Prostate gland (tissue), 2 donors: ENCODE measurements around the gene CHST8.

Experiments
- CTCF ChIP-seq, 4 experiments: fragments of 200-600 bp in 2 of 4; fragments of 450-650 bp in 2 of 4; sonication (generic) in 2 of 4; IDR thresholded peaks; 1 replicate in 3 of 4; 2 replicates in 1 of 4; pipeline ENCODE4 v1.5.1; 2016 to 2019; ENCODE audit warnings: antibody characterized with exemption in 4 of 4, mild to moderate bottlenecking in 2 of 4, moderate library complexity in 2 of 4
- POLR2A ChIP-seq: fragments of 450-650 bp; IDR thresholded peaks from one replicate; pipeline ENCODE4 v1.6.1; 2016; ENCODE audit warnings: antibody characterized with exemption, mild to moderate bottlenecking
- POLR2AphosphoS5 ChIP-seq: sonication (generic); formaldehyde crosslinking; IDR thresholded peaks from one replicate; pipeline ENCODE4 v1.6.1; 2017; ENCODE audit warnings: antibody characterized with exemption

GRCh38 chr19:33737681-33738371 is 116.1 kb downstream of the CHST8 start:
- TF ChIP-seq CTCF (IDR thresholded peaks at IDR 0.05) (no peak), POLR2AphosphoS5 (no peak), POLR2A (no peak)
